GM12878 (cell line): ENCODE data around the gene FBXL7. TPM values are rescaled to one million over a fixed set of nuclear protein-coding genes. Genes with fewer than 3 reads are reported as not detected.

Source experiments
- ATAC-seq: fragments of 200-7000 bp; cut with Tn5 transposase; 3 replicates; pipeline ENCODE4 v1.9.1; 2020; ENCODE audit warnings: mild to moderate bottlenecking, moderate library complexity
- BruUV-seq: library from RNA; stranded (reverse); fragments of 400-500 nt; replicated peaks from 2 replicates; lab custom pipeline; 2021; lab: Mats Ljungman, UMichigan
- CTCF ChIA-PET: fragments of 300-600 bp; sonication (Branson Sonifier 250); formaldehyde crosslinking; extraction: SDS; loops from one replicate; lab custom pipeline; 2021; ENCODE audit warnings: inconsistent platforms; lab: Yijun Ruan, JAX
- POLR2A ChIA-PET: fragments of 350-600 bp; formaldehyde crosslinking; extraction: SDS; loops from one replicate; lab custom pipeline; 2021; ENCODE audit warnings: inconsistent platforms; lab: Charles Lee
- RAD21 ChIA-PET: fragments of 300-600 bp; sonication (Branson Sonifier 250); formaldehyde crosslinking; loops from one replicate; lab custom pipeline; 2023; ENCODE audit warnings: antibody characterized with exemption; ENCODE audit not compliant: unreplicated experiment; lab: Charles Lee
- SMC1A ChIA-PET: fragments of 300-600 bp; sonication (Branson Sonifier 250); formaldehyde crosslinking; loops from one replicate; lab custom pipeline; 2023; ENCODE audit not compliant: unreplicated experiment, uncharacterized antibody; lab: Charles Lee
- DNase-seq: peaks from one replicate; pipeline ENCODE4 v3.0.0-alpha.2; 2011; ENCODE audit warnings: low read depth, low spot score
- FAIRE-seq: peaks from 3 replicates; lab custom pipeline; 2011; peaks lifted over from hg19 to GRCh38; lab: Jason Lieb, UNC
- H2AFZ ChIP-seq: 2 replicates; pipeline ENCODE4 v1.6.0; 2011; ENCODE audit warnings: low read depth, low read length, control low read depth; ENCODE audit not compliant: control insufficient read depth
- H3K27ac ChIP-seq: 2 replicates; pipeline ENCODE4 v1.5.1; 2011; ENCODE audit warnings: control low read depth; ENCODE audit not compliant: control insufficient read depth, insufficient read depth
- H3K27me3 ChIP-seq, 2 experiments: replicated peaks in 1 of 2; 2 replicates each; pipeline versions ENCODE4 v1.6.0 to v1.6.1; 2011; ENCODE audit warnings: low read length in 1 of 2; ENCODE audit not compliant: control insufficient read depth in 2 of 2, insufficient read depth in 2 of 2
- H3K36me3 ChIP-seq, 2 experiments: 2 replicates each; pipeline ENCODE4 v1.5.1; 2011; ENCODE audit warnings: low read length in 1 of 2; ENCODE audit not compliant: control insufficient read depth in 2 of 2, insufficient read depth in 2 of 2
- H3K4me1 ChIP-seq: 2 replicates; pipeline ENCODE4 v1.6.1; 2011; ENCODE audit warnings: mild to moderate bottlenecking, low read length, moderate library complexity, mixed read lengths; ENCODE audit not compliant: control insufficient read depth, insufficient read depth
- H3K4me2 ChIP-seq: 2 replicates; pipeline ENCODE4 v1.6.0; 2011; ENCODE audit warnings: control low read depth; ENCODE audit not compliant: control insufficient read depth, insufficient read depth
- H3K4me3 ChIP-seq: fragments of 200-600 bp; sonication (generic); 2 replicates; pipeline ENCODE4 v1.5.1; 2016
- H3K79me2 ChIP-seq: 2 replicates; pipeline ENCODE4 v1.6.0; 2011; ENCODE audit warnings: low read length; ENCODE audit not compliant: control insufficient read depth, insufficient read depth
- H3K9ac ChIP-seq: 2 replicates; pipeline ENCODE4 v1.8.0; 2011; ENCODE audit warnings: low read length, control low read depth, mixed read lengths; ENCODE audit not compliant: control insufficient read depth, insufficient read depth
- H3K9me3 ChIP-seq: replicated peaks from 3 replicates; pipeline ENCODE4 v1.5.1; 2011; ENCODE audit warnings: mild to moderate bottlenecking, low read length; ENCODE audit not compliant: control insufficient read depth, insufficient read depth
- H4K20me1 ChIP-seq: 2 replicates; pipeline ENCODE4 v1.6.0; 2011; ENCODE audit not compliant: control insufficient read depth, insufficient read depth
- ATF3 ChIP-seq: IDR thresholded peaks from 2 replicates; pipeline ENCODE4 v1.6.1; 2011; ENCODE audit warnings: low read depth, mild to moderate bottlenecking, low read length, moderate library complexity, borderline replicate concordance; ENCODE audit errors: extremely low read depth
- CBFB ChIP-seq: IDR thresholded peaks from 2 replicates; pipeline ENCODE4 v1.6.1; 2016; ENCODE audit warnings: antibody characterized with exemption, low read depth
- CHD4 ChIP-seq: fragments of 200-600 bp; sonication (generic); IDR thresholded peaks from 2 replicates; pipeline ENCODE4 v1.6.1; 2016; ENCODE audit warnings: mild to moderate bottlenecking
- CREM ChIP-seq: IDR thresholded peaks from 2 replicates; pipeline ENCODE4 v1.6.1; 2014; ENCODE audit warnings: antibody characterized with exemption, low read depth
- EED ChIP-seq: sonication (generic); IDR thresholded peaks from 2 replicates; pipeline ENCODE4 v1.6.1; 2016; ENCODE audit warnings: antibody characterized with exemption, low read depth
- EP300 ChIP-seq, 2 experiments: fragments of 150-350 bp in 1 of 2; IDR thresholded peaks; 2 replicates each; pipeline ENCODE4 v1.6.1; 2011 to 2012; ENCODE audit warnings: low read depth in 2 of 2, low read length in 2 of 2, borderline replicate concordance in 1 of 2, improper control_type of control experiment in 1 of 2, inconsistent platforms in 1 of 2; ENCODE audit not compliant: control insufficient read depth in 1 of 2
- FOXM1 ChIP-seq: IDR thresholded peaks from 2 replicates; pipeline ENCODE4 v1.6.1; 2012; ENCODE audit warnings: low read depth, mild to moderate bottlenecking, inconsistent platforms, low read length, moderate library complexity
- IKZF2 ChIP-seq, 2 experiments: fragments of 450-650 bp; IDR thresholded peaks; 2 replicates each; pipeline ENCODE4 v1.6.1; 2017; ENCODE audit warnings: mild to moderate bottlenecking in 2 of 2, moderate library complexity in 2 of 2
- NR2C1 ChIP-seq: fragments of 450-650 bp; IDR thresholded peaks from 2 replicates; pipeline ENCODE4 v1.6.1; 2017; ENCODE audit warnings: antibody characterized with exemption, mild to moderate bottlenecking, moderate library complexity
- POLR2A ChIP-seq: IDR thresholded peaks from 2 replicates; pipeline ENCODE4 v1.6.1; 2011; ENCODE audit warnings: low read depth, mild to moderate bottlenecking, low read length
- SMAD1 ChIP-seq: fragments of 450-650 bp; IDR thresholded peaks from 2 replicates; pipeline ENCODE4 v1.6.1; 2018; ENCODE audit warnings: mild to moderate bottlenecking, low read depth; ENCODE audit not compliant: partially characterized antibody
- SMARCA5 ChIP-seq: fragments of 450-650 bp; IDR thresholded peaks from 2 replicates; pipeline ENCODE4 v1.6.1; 2017; ENCODE audit warnings: mild to moderate bottlenecking
- SREBF1 ChIP-seq: IDR thresholded peaks from 2 replicates; pipeline ENCODE4 v1.6.1; 2012; ENCODE audit warnings: mild to moderate bottlenecking, low read length
- TCF3 ChIP-seq: IDR thresholded peaks from 2 replicates; pipeline ENCODE4 v1.6.1; 2012; ENCODE audit warnings: low read depth, mild to moderate bottlenecking, low read length, borderline replicate concordance; ENCODE audit not compliant: insufficient read depth
- USF1 ChIP-seq: IDR thresholded peaks from 2 replicates; pipeline ENCODE4 v1.6.1; 2011; ENCODE audit warnings: borderline replicate concordance, low read depth, mild to moderate bottlenecking, moderate library complexity, mixed read lengths, low read length; ENCODE audit not compliant: insufficient read depth; ENCODE audit errors: extremely low read length
- ZBTB33 ChIP-seq: fragments of 450-650 bp; IDR thresholded peaks from 2 replicates; pipeline ENCODE4 v1.6.1; 2017; ENCODE audit warnings: mild to moderate bottlenecking
- ZBTB40 ChIP-seq: fragments of 450-650 bp; IDR thresholded peaks from 2 replicates; pipeline ENCODE4 v1.6.1; 2016; ENCODE audit warnings: mild to moderate bottlenecking, moderate library complexity, borderline replicate concordance
- ZNF217 ChIP-seq: fragments of 450-650 bp; IDR thresholded peaks from 2 replicates; pipeline ENCODE4 v1.6.1; 2017; ENCODE audit warnings: antibody characterized with exemption, mild to moderate bottlenecking
- WGBS: methylation state at CpG from one replicate; pipeline ENCODE4 v1.1.6; 2016; ENCODE audit warnings: low lambda C conversion rate; ENCODE audit not compliant: insufficient replicate concordance, insufficient coverage; ENCODE audit errors: missing lambda C conversion rate; 5-methylcytosine and 5-hydroxymethylcytosine counted together
- in situ Hi-C: fragments of 300-500 bp; cut with MboI; formaldehyde crosslinking; loops from 9 replicates; pipeline ENCODE4 v1.14.3; 2018; ENCODE audit warnings: mixed read lengths
- intact Hi-C: fragments of 100-400 bp; cut with micrococcal nuclease; formaldehyde crosslinking; loops from one replicate; pipeline ENCODE4 v1.14.2; 2022; ENCODE audit not compliant: unreplicated experiment
- polyA plus RNA-seq, 11 experiments: library from polyadenylated mRNA; depleted of rRNA in 4 of 11; unstranded in 6 of 11; stranded (reverse) in 5 of 11; fragments of >200 nt; fragmentation: Nextera tagmentation in 4 of 11; fragmentation: Illumina TruSeq in 1 of 11; extraction: Ambion mirVana in 4 of 11; extraction: Trizol in 1 of 11; gene quantifications; 1 replicate in 1 of 11; 2 replicates in 10 of 11; pipeline versions ENCODE4 v1.2.1 to v1.2.3, GENCODE V29; 2011 to 2016; ENCODE audit warnings: inconsistent platforms in 2 of 11, missing spikeins in 2 of 11, low read depth in 1 of 11
- total RNA-seq, 4 experiments: library from RNA; depleted of rRNA in 3 of 4; stranded (reverse); fragments of >200 nt in 3 of 4; fragmentation: Illumina TruSeq in 1 of 4; extraction: Trizol in 1 of 4; gene quantifications; 2 replicates each; pipeline versions ENCODE4 v1.2.1 to v1.2.3, GENCODE V29; 2013 to 2021

The FBXL7 gene
- total and polyA plus RNA-seq, 10 of the 15 experiments (the other 5 are each of a cell fraction or from before 2014, with no cell fraction given), result 0.03 to 0.44 (median 0.16) TPM

GRCh38 chr5:15676591-15676990, 176.6 kb downstream of the FBXL7 start (continued):
- TF ChIP-seq ZBTB40 (no peak), ATF3 (no peak), SMAD1 (no peak), ZNF217 (no peak), CHD4 (no peak), CREM (no peak), FOXM1 (no peak), IKZF2 (IDR thresholded peaks at IDR 0.05) (no peak)

- Histone ChIP-seq H3K27ac (no peak overlapping the region), H2AFZ (no peak overlapping the region), H3K27me3 (no peaks in the 10 kb centered on the region), H3K4me1 (no peaks in the 10 kb centered on the region), H3K4me3 (no peak overlapping the region), H3K9me3 (no peaks in the 10 kb centered on the region), H3K9ac (no peak overlapping the region), H3K36me3 (no peaks in the 10 kb centered on the region), H4K20me1 (no peaks in the 10 kb centered on the region), H3K4me2 (no peak overlapping the region), H3K79me2 (no peaks in the 10 kb centered on the region)
- POLR2A ChIA-PET, result no interaction called here
- FAIRE-seq (no peak), DNase-seq (no peak), ATAC-seq (no peak)
- SMC1A ChIA-PET, result interaction anchor here (0.7 kb wide), 1 partner anchor 53 kb away, joined by 3 read pairs; no protein-coding TSS in a partner anchor
- RAD21 ChIA-PET, result no interaction called here
- intact Hi-C loops (no loop called here), in situ Hi-C loops (no loop called here)
- WGBS, result 1% methylated on average over 4 of the region's 4 CpGs
- CTCF ChIA-PET, result interaction anchor here (0.7 kb wide), 1 partner anchor 16 kb away, joined by 3 read pairs; no protein-coding TSS in a partner anchor
- no TSS peak for BruUV-seq
- TF ChIP-seq SREBF1 (no peak), NR2C1 (no peak), EED (no peak), EP300 (IDR thresholded peaks at IDR 0.05; ENCODE audit: borderline replicate concordance in 1 of 2, control insufficient read depth in 1 of 2, low read depth in 2 of 2, low read length in 2 of 2) (no peak), POLR2A (no peak), USF1 (no peak), SMARCA5 (no peak), CREM (no peak), ZBTB33 (no peak), TCF3 (no peak), CBFB (no peak)
Measured at GRCh38 chr5:15679161-15679560, 179.2 kb downstream of the FBXL7 start.
